B cell (primary cell): Measurements from ENCODE around the gene CUL4B. TPM values are rescaled to one million over a fixed set of nuclear protein-coding genes. Genes with fewer than 3 reads are reported as not detected.

ENCODE experiments used
- ATAC-seq: fragments of 200-7000 bp; cut with Tn5 transposase; one replicate; pipeline ENCODE4 v1.10.0; 2021; ENCODE audit warnings: low read depth, mild to moderate bottlenecking, moderate number of reproducible peaks, moderate library complexity
- CTCF ChIA-PET: fragments of 350-600 bp; sonication (Branson Sonifier 250); formaldehyde crosslinking; loops from one replicate; lab custom pipeline; 2021; ENCODE audit warnings: antibody characterized with exemption, inconsistent platforms; lab: Charles Lee
- POLR2A ChIA-PET: fragments of 350-600 bp; sonication (Branson Sonifier 250); formaldehyde crosslinking; loops from one replicate; lab custom pipeline; 2021; ENCODE audit warnings: antibody characterized with exemption; lab: Charles Lee
- DNase-seq: peaks from one replicate; pipeline ENCODE4 v3.0.0; 2013
- H2AFZ ChIP-seq: 2 replicates; pipeline ENCODE4 v1.6.1; 2012; ENCODE audit warnings: mild to moderate bottlenecking, low read depth, low read length; ENCODE audit not compliant: insufficient read depth, poor library complexity, severe bottlenecking
- H3K27ac ChIP-seq, 2 donors: 1 replicate in 1 of 2; 2 replicates in 1 of 2; pipeline ENCODE4 v1.5.1; 2012 to 2013; ENCODE audit warnings: low read length in 2 of 2, mild to moderate bottlenecking in 2 of 2, moderate library complexity in 1 of 2
- H3K27me3 ChIP-seq, 4 experiments: fragments of 200-600 bp in 1 of 4; sonication (generic) in 1 of 4; replicated peaks in 1 of 4; 1 replicate in 2 of 4; 2 replicates in 2 of 4; pipeline versions ENCODE4 v1.6.1 to v1.7.0; 2013 to 2016; ENCODE audit warnings: low read length in 3 of 4, mild to moderate bottlenecking in 2 of 4, mixed read lengths in 1 of 4, moderate library complexity in 1 of 4; ENCODE audit not compliant: insufficient read depth in 4 of 4, control insufficient read depth in 3 of 4; ENCODE audit errors: control extremely low read depth in 1 of 4
- H3K36me3 ChIP-seq, 2 experiments: replicated peaks in 1 of 2; 1 replicate in 1 of 2; 2 replicates in 1 of 2; pipeline versions ENCODE4 v1.6.1 to v1.7.1; 2013; ENCODE audit warnings: low read length in 1 of 2; ENCODE audit not compliant: insufficient read depth in 2 of 2, control insufficient read depth in 1 of 2; ENCODE audit errors: control extremely low read depth in 1 of 2, extremely low read depth in 1 of 2
- H3K4me1 ChIP-seq, 2 donors: fragments of 200-600 bp in 1 of 2; sonication (generic) in 1 of 2; 1 replicate in 1 of 2; 2 replicates in 1 of 2; pipeline versions ENCODE4 v1.5.1 to v1.6.1; 2013 to 2017; ENCODE audit warnings: low read length in 2 of 2; ENCODE audit not compliant: control insufficient read depth in 2 of 2, insufficient read depth in 2 of 2
- H3K4me2 ChIP-seq: replicated peaks from 2 replicates; pipeline ENCODE3; 2012; ENCODE audit warnings: mild to moderate bottlenecking, low read depth, low read length; ENCODE audit not compliant: poor library complexity, severe bottlenecking
- H3K4me3 ChIP-seq, 5 experiments: fragments of 200-600 bp in 1 of 5; sonication (generic) in 1 of 5; 1 replicate in 3 of 5; 2 replicates in 2 of 5; pipeline versions ENCODE4 v1.5.1 to v1.7.0; 2011 to 2016; ENCODE audit warnings: low read length in 4 of 5, mild to moderate bottlenecking in 4 of 5, low read depth in 2 of 5, control low read depth in 1 of 5, moderate library complexity in 1 of 5; ENCODE audit not compliant: insufficient read depth in 1 of 5; ENCODE audit errors: control extremely low read depth in 1 of 5, extremely low read depth in 1 of 5
- H3K79me2 ChIP-seq: fragments of 200-600 bp; sonication (generic); one replicate; pipeline ENCODE4 v1.6.0; 2016; ENCODE audit warnings: low read length; ENCODE audit not compliant: control insufficient read depth, insufficient read depth
- H3K9ac ChIP-seq: fragments of 200-600 bp; sonication (generic); 2 replicates; pipeline ENCODE4 v1.6.1; 2017; ENCODE audit warnings: mild to moderate bottlenecking, low read length, moderate library complexity
- H3K9me3 ChIP-seq, 3 donors: one replicate each; pipeline versions ENCODE4 v1.6.1 to v1.7.1; 2013; ENCODE audit warnings: low read length in 2 of 3; ENCODE audit not compliant: control insufficient read depth in 2 of 3, insufficient read depth in 1 of 3; ENCODE audit errors: control extremely low read depth in 1 of 3
- H4K20me1 ChIP-seq: 2 replicates; pipeline ENCODE4 v1.6.0; 2012; ENCODE audit warnings: mild to moderate bottlenecking, low read length; ENCODE audit not compliant: insufficient read depth, control insufficient read depth, poor library complexity, severe bottlenecking
- H3K27ac Mint-ChIP-seq: one replicate; pipeline ENCODE4 v1.8.0; 2021; ENCODE audit warnings: mixed read lengths
- H3K27me3 Mint-ChIP-seq: one replicate; pipeline ENCODE4 v1.8.0; 2021; ENCODE audit warnings: mixed read lengths
- H3K4me1 Mint-ChIP-seq: one replicate; pipeline ENCODE4 v1.8.0; 2021; ENCODE audit warnings: mixed read lengths
- H3K4me3 Mint-ChIP-seq: one replicate; pipeline ENCODE4 v1.8.0; 2021; ENCODE audit warnings: mixed read lengths
- H3K9me3 Mint-ChIP-seq: one replicate; pipeline ENCODE4 v1.8.0; 2022; ENCODE audit warnings: mixed read lengths; ENCODE audit not compliant: insufficient read depth
- EZH2 ChIP-seq: IDR thresholded peaks from 2 replicates; pipeline ENCODE4 v1.6.1; 2012; ENCODE audit warnings: borderline replicate concordance, low read depth, mild to moderate bottlenecking, moderate library complexity, low read length; ENCODE audit not compliant: insufficient read depth, poor library complexity, severe bottlenecking
- WGBS: methylation state at CpG from one replicate; pipeline ENCODE4 v1.1.5; 2013; ENCODE audit warnings: missing lambda C conversion rate; ENCODE audit not compliant: insufficient coverage; 5-methylcytosine and 5-hydroxymethylcytosine counted together
- intact Hi-C: fragments of 100-400 bp; cut with micrococcal nuclease; formaldehyde crosslinking; loops from one replicate; pipeline ENCODE4 v1.10.0; 2022
- polyA plus RNA-seq: library from polyadenylated mRNA; depleted of rRNA; stranded (reverse); fragments of >200 nt; gene quantifications from 2 replicates; pipeline ENCODE4 v1.2.3, GENCODE V29; 2012
- total RNA-seq, 2 donors: library from RNA; stranded (reverse); fragments of 120-200 nt in 1 of 2; gene quantifications; 1 replicate in 1 of 2; 2 replicates in 1 of 2; pipeline versions ENCODE4 v1.2.3 to v1.2.4, GENCODE V29; 2013 to 2022
- TF ChIP-seq, protein P1 (sequence below): fragments of 200-600 bp; IDR thresholded peaks from one replicate; pipeline ENCODE4 v1.8.0; 2022; ENCODE audit warnings: antibody characterized with exemption, mild to moderate bottlenecking

Gene CUL4B
- total and polyA plus RNA-seq, 2 donors (not counting 1 experiment from before 2014, with no cell fraction given) = 13.6 to 56.1 TPM

DNA sequence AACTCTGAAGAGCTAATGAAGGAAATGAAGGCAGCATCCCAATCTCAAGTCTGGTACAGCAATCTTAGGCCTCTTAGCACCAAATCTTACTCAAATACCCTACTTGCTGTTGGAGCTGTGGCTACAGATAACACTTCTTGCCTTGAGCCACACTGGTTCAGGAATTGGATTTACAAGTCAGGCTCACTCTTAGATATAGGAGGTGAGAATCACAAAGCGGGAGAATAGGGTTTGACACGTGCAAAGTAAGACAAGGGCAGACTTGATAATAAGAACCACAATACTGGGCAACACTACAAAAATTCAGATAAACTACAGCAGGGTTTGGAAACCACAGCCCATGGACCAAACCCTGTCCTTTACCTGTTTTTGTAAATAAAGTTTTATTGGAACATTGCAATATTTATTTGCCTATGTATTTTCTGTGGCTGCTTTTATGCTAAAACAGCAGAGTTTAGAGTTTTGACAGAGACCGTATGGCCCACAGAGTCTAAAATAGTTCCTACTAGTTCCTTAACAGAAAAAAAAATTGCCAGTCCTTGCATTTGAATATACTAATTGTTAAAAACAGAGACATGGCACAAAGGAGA, 9.3 kb upstream of the CUL4B start:
- CTCF ChIA-PET = no interaction called here
- H3K4me3 ChIP-seq = no peak overlapping the region
- no peak overlapping the region for H3K27ac Mint-ChIP-seq
- H3K9ac ChIP-seq = no peak overlapping the region
- H3K36me3 ChIP-seq = no peaks in the 10 kb centered on the region
- DNase-seq = no peak
- no peaks in the 10 kb centered on the region for H3K4me1 ChIP-seq
- POLR2A ChIA-PET = no interaction called here
- no peak overlapping the region for H2AFZ ChIP-seq
- H3K27ac ChIP-seq = no peak overlapping the region
- no peaks in the 10 kb centered on the region for H3K9me3 ChIP-seq
- H3K9me3 Mint-ChIP-seq = no peaks in the 10 kb centered on the region
- no peak overlapping the region for H3K4me2 ChIP-seq
- no peaks in the 10 kb centered on the region for H3K4me1 Mint-ChIP-seq
- no CpG with 5 or more reads among the region's 3 CpGs for WGBS
- TF ChIP-seq, protein P1, sequence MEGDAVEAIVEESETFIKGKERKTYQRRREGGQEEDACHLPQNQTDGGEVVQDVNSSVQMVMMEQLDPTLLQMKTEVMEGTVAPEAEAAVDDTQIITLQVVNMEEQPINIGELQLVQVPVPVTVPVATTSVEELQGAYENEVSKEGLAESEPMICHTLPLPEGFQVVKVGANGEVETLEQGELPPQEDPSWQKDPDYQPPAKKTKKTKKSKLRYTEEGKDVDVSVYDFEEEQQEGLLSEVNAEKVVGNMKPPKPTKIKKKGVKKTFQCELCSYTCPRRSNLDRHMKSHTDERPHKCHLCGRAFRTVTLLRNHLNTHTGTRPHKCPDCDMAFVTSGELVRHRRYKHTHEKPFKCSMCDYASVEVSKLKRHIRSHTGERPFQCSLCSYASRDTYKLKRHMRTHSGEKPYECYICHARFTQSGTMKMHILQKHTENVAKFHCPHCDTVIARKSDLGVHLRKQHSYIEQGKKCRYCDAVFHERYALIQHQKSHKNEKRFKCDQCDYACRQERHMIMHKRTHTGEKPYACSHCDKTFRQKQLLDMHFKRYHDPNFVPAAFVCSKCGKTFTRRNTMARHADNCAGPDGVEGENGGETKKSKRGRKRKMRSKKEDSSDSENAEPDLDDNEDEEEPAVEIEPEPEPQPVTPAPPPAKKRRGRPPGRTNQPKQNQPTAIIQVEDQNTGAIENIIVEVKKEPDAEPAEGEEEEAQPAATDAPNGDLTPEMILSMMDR = no peak
- TF ChIP-seq EZH2 = no peak
- H3K4me3 Mint-ChIP-seq = no peak overlapping the region
- no peaks in the 10 kb centered on the region for H3K27me3 Mint-ChIP-seq
- ATAC-seq = no peak
- no peaks in the 10 kb centered on the region for H3K79me2 ChIP-seq
- H4K20me1 ChIP-seq = no peaks in the 10 kb centered on the region
- no peaks in the 10 kb centered on the region for H3K27me3 ChIP-seq
- intact Hi-C loops = no loop called here

DNA sequence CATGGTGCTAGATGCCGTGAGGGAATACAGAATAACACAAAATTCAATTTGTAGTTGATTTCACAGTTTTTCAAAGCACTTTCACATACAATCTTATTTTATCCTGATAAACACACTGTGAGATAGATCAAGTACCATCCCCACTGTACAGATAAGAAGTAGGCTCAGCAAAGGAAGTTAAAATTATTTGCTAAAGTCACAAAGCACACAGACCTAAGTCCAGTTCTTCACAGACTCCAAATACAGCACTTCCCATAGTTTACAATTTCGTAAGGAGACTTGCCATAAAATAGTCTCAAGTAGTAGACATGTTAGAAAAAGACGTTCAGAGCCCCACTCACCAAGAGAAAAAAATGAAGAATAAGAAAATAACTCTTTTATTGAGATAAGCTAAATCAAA, 7.8 kb upstream of the CUL4B start:
- no peak overlapping the region for H3K4me3 ChIP-seq
- H3K27me3 Mint-ChIP-seq = no peaks in the 10 kb centered on the region
- WGBS = no CpG with 5 or more reads among the region's 3 CpGs
- TF ChIP-seq, protein P1 = no peak
- no peak for TF ChIP-seq EZH2
- no peaks in the 10 kb centered on the region for H3K9me3 Mint-ChIP-seq
- ChIA-PET POLR2A (no interaction called here), CTCF (no interaction called here)
- H3K4me1 ChIP-seq = no peaks in the 10 kb centered on the region
- H4K20me1 ChIP-seq = no peaks in the 10 kb centered on the region
- no peaks in the 10 kb centered on the region for H3K27me3 ChIP-seq
- H3K27ac ChIP-seq = no peak overlapping the region
- ATAC-seq (no peak), DNase-seq (no peak)
- no peaks in the 10 kb centered on the region for H3K36me3 ChIP-seq
- no peak overlapping the region for H3K4me2 ChIP-seq
- H3K27ac Mint-ChIP-seq = no peak overlapping the region
- H3K4me3 Mint-ChIP-seq = no peak overlapping the region
- no peak overlapping the region for H3K9ac ChIP-seq
- intact Hi-C loops = no loop called here
- no peaks in the 10 kb centered on the region for H3K79me2 ChIP-seq
- H3K4me1 Mint-ChIP-seq = peaks cover 2% of the 10 kb centered on the region
- H3K9me3 ChIP-seq = no peaks in the 10 kb centered on the region
- no peak overlapping the region for H2AFZ ChIP-seq
